ENCODE data around the gene CTSH. TPM values are rescaled to one million over a fixed set of nuclear protein-coding genes. Genes with fewer than 3 reads are reported as not detected.

The CTSH gene
- total and polyA plus RNA-seq, 4 donors, result 23.2 to 103 (median 65.4) TPM

DNA sequence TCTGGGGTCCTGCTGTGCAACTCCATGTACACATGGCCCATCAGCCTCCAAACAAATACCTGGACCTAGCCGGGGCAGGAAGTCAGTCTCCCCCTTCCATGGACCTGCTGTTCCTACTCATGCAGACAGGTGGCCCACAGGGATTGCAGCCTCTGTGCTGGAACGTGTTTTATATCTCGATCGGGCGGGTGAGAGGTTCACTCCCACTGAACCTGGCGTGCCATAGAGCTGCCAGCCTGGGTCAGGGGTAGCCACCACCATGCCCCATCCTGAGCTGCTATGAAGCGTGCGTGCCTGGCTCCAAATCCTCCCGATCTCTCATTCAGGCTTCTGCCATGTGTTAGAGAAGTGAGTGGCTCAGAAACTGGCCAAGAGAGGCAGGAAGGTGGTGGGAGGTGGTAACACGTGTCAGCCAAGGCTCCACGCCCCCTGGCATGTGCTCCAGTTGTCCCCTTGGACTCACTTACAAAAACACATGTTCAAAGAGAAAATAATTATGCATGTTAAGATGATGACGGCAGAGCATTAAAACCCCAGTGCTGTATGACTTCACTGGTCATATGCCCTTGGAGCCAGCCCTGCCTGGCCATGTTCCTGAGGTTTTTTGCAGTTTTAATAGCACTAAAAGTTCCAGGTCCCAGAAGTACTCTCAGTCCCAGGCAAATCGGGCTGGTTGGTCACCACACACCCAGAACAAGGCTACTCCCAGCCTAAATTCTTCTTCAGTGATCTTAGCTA is 30.6 kb downstream of the CTSH start:
- Histone ChIP-seq H3K4me1 (ENCODE audit: control insufficient read depth in 1 of 2, insufficient read depth in 2 of 2, low read length in 2 of 2) (peaks cover 0 to 4% of the 10 kb centered on the region in 2 donors), H3K27me3 (ENCODE audit: control insufficient read depth in 1 of 2, insufficient read depth in 2 of 2, low read length in 1 of 2) (no peaks in the 10 kb centered on the region), H3K4me3 (ENCODE audit: low read length in 2 of 2) (no peak overlapping the region), H3K9me3 (ENCODE audit: control insufficient read depth, low read length) (no peaks in the 10 kb centered on the region), H3K27ac (ENCODE audit: low read depth in 1 of 2, low read length in 2 of 2) (peak overlapping the region in 1 of 2 donors; percentile 72), H3K36me3 (ENCODE audit: control insufficient read depth in 1 of 2, insufficient read depth in 2 of 2, low read length in 1 of 2) (peaks cover 0 to 2% of the 10 kb centered on the region in 2 donors)
- ATAC-seq (ENCODE audit: low FRiP score), result peak; percentile 84
- 12% methylated on average over 13 of the region's 13 CpGs for WGBS, 2 donors
- DNase-seq, result peak; percentile 70 to 90
- intact Hi-C loops (cut with DNase I), result loop anchor here (5.0 kb wide), 2 partner anchors 63 to 68 kb away; no protein-coding TSS in a partner anchor

DNA sequence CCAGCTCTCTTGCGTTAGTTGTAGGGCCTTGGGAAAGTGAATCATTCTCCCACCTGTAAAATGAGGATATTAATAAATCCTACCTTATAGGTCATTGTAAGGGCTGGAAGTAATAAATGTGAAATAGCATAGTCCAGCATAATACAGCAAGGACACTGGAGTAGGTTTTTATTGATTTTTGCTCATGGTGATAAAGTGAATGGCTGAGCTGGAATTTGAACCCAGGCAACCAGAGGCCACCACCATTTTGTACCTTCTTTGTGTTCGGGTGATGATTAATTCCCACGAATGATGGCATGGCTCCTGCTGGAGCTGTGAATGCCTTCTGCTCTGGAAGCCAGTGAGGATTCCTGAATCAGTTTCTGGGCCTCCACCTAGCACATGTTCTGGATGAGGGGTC is 31.8 kb downstream of the CTSH start:
- peak overlapping the region in 1 of 2 donors; percentile 20 for H3K27ac ChIP-seq (ENCODE audit: low read depth in 1 of 2, low read length in 2 of 2)

DNA sequence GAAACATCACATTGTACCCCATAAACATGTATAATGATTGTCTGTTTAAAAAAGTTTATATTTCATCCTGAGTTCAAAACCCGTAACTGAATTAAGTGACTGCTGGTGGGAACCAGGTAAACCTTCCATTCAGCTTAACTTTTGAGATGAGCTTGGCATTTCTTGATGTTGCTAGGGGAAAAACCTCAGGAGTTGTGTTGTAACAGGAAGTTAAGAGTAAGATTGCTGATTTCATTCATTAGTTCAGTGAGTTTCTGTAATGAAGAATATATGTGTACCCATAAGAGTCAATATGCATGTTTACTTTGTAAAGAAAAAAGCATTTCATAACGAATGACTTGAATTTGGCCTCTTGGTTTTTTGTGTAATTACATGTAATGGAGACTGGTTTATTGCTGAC is 32.5 kb downstream of the CTSH start:
- no peak overlapping the region for H3K27ac ChIP-seq (ENCODE audit: low read depth in 1 of 2, low read length in 2 of 2)
- H3K36me3 ChIP-seq (ENCODE audit: control insufficient read depth in 1 of 2, insufficient read depth in 2 of 2, low read length in 1 of 2), result peaks cover 4% of the 10 kb centered on the region in 2 donors
- no peaks in the 10 kb centered on the region for H3K9me3 ChIP-seq (ENCODE audit: control insufficient read depth, low read length)
- 74 to 75% methylated on average over 2 of the region's 2 CpGs for WGBS, 2 donors
- no peaks in the 10 kb centered on the region for H3K27me3 ChIP-seq (ENCODE audit: control insufficient read depth in 1 of 2, insufficient read depth in 2 of 2, low read length in 1 of 2)
- intact Hi-C loops (cut with DNase I), result loop anchor here (5.0 kb wide), 2 partner anchors 65 to 70 kb away; no protein-coding TSS in a partner anchor
- H3K4me3 ChIP-seq (ENCODE audit: low read length in 2 of 2), result no peak overlapping the region
- DNase-seq (no peak), ATAC-seq (ENCODE audit: low FRiP score) (no peak)
- H3K4me1 ChIP-seq (ENCODE audit: control insufficient read depth in 1 of 2, insufficient read depth in 2 of 2, low read length in 2 of 2), result peaks cover 0 to 4% of the 10 kb centered on the region in 2 donors

More for the DNA sequence above, 31.8 kb downstream of the CTSH start:
- ATAC-seq (ENCODE audit: low FRiP score), result no peak
- no peak for DNase-seq
- Histone ChIP-seq H3K4me1 (ENCODE audit: control insufficient read depth in 1 of 2, insufficient read depth in 2 of 2, low read length in 2 of 2) (peaks cover 0 to 4% of the 10 kb centered on the region in 2 donors), H3K9me3 (ENCODE audit: control insufficient read depth, low read length) (no peaks in the 10 kb centered on the region), H3K36me3 (ENCODE audit: control insufficient read depth in 1 of 2, insufficient read depth in 2 of 2, low read length in 1 of 2) (peaks cover 3 to 4% of the 10 kb centered on the region in 2 donors), H3K27me3 (ENCODE audit: control insufficient read depth in 1 of 2, insufficient read depth in 2 of 2, low read length in 1 of 2) (no peaks in the 10 kb centered on the region), H3K4me3 (ENCODE audit: low read length in 2 of 2) (no peak overlapping the region)
- WGBS, 2 donors, result 68 to 69% methylated on average over 3 of the region's 3 CpGs
- intact Hi-C loops (cut with DNase I), result loop anchor here (5.0 kb wide), 2 partner anchors 64 to 69 kb away; no protein-coding TSS in a partner anchor

- Histone ChIP-seq H3K9me3 (ENCODE audit: control insufficient read depth, low read length) (no peaks in the 10 kb centered on the region), H3K27me3 (ENCODE audit: control insufficient read depth in 1 of 2, insufficient read depth in 2 of 2, low read length in 1 of 2) (no peaks in the 10 kb centered on the region), H3K27ac (ENCODE audit: low read depth in 1 of 2, low read length in 2 of 2) (no peak overlapping the region), H3K4me3 (ENCODE audit: low read length in 2 of 2) (no peak overlapping the region), H3K36me3 (ENCODE audit: control insufficient read depth in 1 of 2, insufficient read depth in 2 of 2, low read length in 1 of 2) (peaks cover 4% of the 10 kb centered on the region in 2 donors), H3K4me1 (ENCODE audit: control insufficient read depth in 1 of 2, insufficient read depth in 2 of 2, low read length in 2 of 2) (peaks cover 0 to 7% of the 10 kb centered on the region in 2 donors)
- WGBS, 2 donors, result 66 to 68% methylated on average over 7 of the region's 7 CpGs
- intact Hi-C loops (cut with DNase I), result loop anchor here (2.0 to 5.0 kb wide), 3 partner anchors 67 to 275 kb away; no protein-coding TSS in a partner anchor
- no peak for ATAC-seq (ENCODE audit: low FRiP score)
- DNase-seq, result no peak
Observed at GRCh38 chr15:78910271-78910670, 34.6 kb downstream of the CTSH start.

DNA sequence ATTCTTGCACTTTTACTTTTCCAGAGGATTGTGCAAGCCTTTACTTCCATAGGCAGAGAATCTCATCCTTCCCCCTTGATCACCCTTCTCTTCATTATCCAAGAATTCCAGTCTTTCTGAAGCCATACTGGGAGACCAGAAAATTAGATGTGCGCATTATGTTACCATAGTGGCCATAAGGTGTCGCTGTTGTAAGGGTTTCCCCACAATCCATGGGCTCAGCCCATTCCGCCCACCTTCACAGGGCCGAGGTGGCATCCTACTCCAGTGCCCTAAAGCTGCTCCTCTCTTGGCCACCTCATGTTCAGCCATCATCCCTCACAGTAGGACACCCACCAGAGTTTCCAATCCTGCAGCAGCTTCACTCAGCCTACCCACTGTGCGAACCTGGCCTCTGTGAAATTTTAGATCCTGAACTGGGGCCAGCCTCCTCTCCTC is 35.0 kb downstream of the CTSH start:
- Histone ChIP-seq H3K9me3 (ENCODE audit: control insufficient read depth, low read length) (no peaks in the 10 kb centered on the region), H3K36me3 (ENCODE audit: control insufficient read depth in 1 of 2, insufficient read depth in 2 of 2, low read length in 1 of 2) (peaks cover 4% of the 10 kb centered on the region in 2 donors), H3K27ac (ENCODE audit: low read depth in 1 of 2, low read length in 2 of 2) (no peak overlapping the region), H3K4me1 (ENCODE audit: control insufficient read depth in 1 of 2, insufficient read depth in 2 of 2, low read length in 2 of 2) (peaks cover 0 to 5% of the 10 kb centered on the region in 2 donors), H3K27me3 (ENCODE audit: control insufficient read depth in 1 of 2, insufficient read depth in 2 of 2, low read length in 1 of 2) (no peaks in the 10 kb centered on the region), H3K4me3 (ENCODE audit: low read length in 2 of 2) (no peak overlapping the region)
- intact Hi-C loops (cut with DNase I), result loop anchor here (2.0 to 10.0 kb wide), 4 partner anchors 67 to 275 kb away; no protein-coding TSS in a partner anchor
- DNase-seq, result no peak
- WGBS, 2 donors, result 37 to 44% methylated on average over 5 of the region's 5 CpGs
- peak; percentile 53 for ATAC-seq (ENCODE audit: low FRiP score)

DNA sequence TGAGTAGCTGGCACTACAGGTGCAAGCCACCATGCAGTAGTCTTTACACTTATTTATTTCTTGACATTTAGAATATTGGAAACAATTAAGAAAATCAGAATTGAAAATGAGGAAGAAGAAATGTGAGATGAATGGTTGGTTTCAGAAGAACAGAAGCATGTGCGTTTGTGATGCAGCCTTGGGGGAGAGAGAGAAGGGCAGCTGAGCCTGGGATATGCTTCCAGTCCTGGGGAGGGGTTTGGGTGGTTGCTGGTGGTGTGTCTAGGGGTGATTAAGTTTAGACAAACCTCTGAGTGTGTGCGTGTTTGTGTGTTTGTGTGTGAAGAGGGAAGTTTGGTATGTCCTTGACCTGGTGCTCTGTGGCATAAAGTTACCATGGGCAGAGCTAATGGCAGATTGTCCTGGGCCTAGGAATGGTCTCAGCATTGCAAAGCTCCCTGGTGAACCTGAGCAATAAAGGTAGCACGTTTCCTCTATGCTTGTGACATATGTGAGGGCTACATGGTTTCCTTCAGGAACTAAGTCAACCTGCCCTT is 35.6 kb downstream of the CTSH start:
- intact Hi-C loops (cut with DNase I), result loop anchor here in 1 of 2 donors (10.0 kb wide), 1 partner anchor 276 kb away; no protein-coding TSS in a partner anchor
- Histone ChIP-seq H3K27ac (ENCODE audit: low read depth in 1 of 2, low read length in 2 of 2) (no peak overlapping the region), H3K27me3 (ENCODE audit: control insufficient read depth in 1 of 2, insufficient read depth in 2 of 2, low read length in 1 of 2) (no peaks in the 10 kb centered on the region), H3K4me1 (ENCODE audit: control insufficient read depth in 1 of 2, insufficient read depth in 2 of 2, low read length in 2 of 2) (peaks cover 0 to 5% of the 10 kb centered on the region in 2 donors), H3K36me3 (ENCODE audit: control insufficient read depth in 1 of 2, insufficient read depth in 2 of 2, low read length in 1 of 2) (peaks cover 4 to 6% of the 10 kb centered on the region in 2 donors), H3K4me3 (ENCODE audit: low read length in 2 of 2) (no peak overlapping the region), H3K9me3 (ENCODE audit: control insufficient read depth, low read length) (no peaks in the 10 kb centered on the region)
- DNase-seq (no peak), ATAC-seq (ENCODE audit: low FRiP score) (no peak)
- 59 to 68% methylated on average over 3 of the region's 3 CpGs for WGBS, 2 donors

DNA sequence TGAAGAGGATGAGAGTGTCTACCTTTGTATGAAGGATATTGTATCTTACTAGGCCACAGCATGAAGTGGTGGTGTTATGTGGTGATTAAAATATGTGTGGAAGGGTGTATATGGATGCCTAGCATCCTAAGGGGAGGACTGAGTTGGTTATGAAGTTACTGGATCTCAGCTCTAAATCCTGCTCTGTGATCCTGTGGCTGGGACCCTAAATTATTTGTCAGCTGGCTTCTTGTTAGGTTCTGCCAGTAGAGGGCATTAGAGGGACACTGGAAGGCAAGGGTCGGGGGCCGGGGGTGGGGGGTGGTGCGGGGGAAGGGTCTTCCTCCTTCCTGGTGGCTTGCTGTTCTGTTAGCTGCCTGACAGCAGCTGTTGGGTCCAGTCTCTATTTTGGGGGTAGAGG is 37.3 kb downstream of the CTSH start:
- H3K9me3 ChIP-seq (ENCODE audit: control insufficient read depth, low read length), result no peaks in the 10 kb centered on the region
- no peaks in the 10 kb centered on the region for H3K27me3 ChIP-seq (ENCODE audit: control insufficient read depth in 1 of 2, insufficient read depth in 2 of 2, low read length in 1 of 2)
- peaks cover 0 to 3% of the 10 kb centered on the region in 2 donors for H3K4me1 ChIP-seq (ENCODE audit: control insufficient read depth in 1 of 2, insufficient read depth in 2 of 2, low read length in 2 of 2)
- 29 to 35% methylated on average over 2 to 3 of the region's 3 CpGs for WGBS, 2 donors
- H3K27ac ChIP-seq (ENCODE audit: low read depth in 1 of 2, low read length in 2 of 2), result no peak overlapping the region
- H3K36me3 ChIP-seq (ENCODE audit: control insufficient read depth in 1 of 2, insufficient read depth in 2 of 2, low read length in 1 of 2), result peaks cover 4 to 6% of the 10 kb centered on the region in 2 donors
- intact Hi-C loops (cut with DNase I), result loop anchor here in 1 of 2 donors (10.0 kb wide), 1 partner anchor 277 kb away; no protein-coding TSS in a partner anchor
- no peak overlapping the region for H3K4me3 ChIP-seq (ENCODE audit: low read length in 2 of 2)
- ATAC-seq (ENCODE audit: low FRiP score), result no peak
- DNase-seq, result no peak

DNA sequence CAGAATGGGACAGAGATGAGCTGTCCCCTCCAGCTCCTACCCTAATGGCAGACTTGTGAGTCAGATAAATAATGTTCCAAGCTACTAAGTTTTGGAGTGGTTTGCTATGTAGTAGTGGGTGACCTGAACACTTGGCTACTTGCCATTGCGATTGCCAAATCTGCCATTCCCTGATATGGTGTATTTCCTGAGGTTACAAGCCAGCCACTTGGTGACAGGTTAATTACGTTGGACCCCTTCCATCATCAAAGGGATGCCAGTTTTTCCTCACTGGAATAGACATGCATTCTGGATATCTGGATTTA is 38.6 kb downstream of the CTSH start:
- intact Hi-C loops (cut with DNase I), result loop anchor here in 1 of 2 donors (10.0 kb wide), 1 partner anchor 279 kb away; no protein-coding TSS in a partner anchor
- Histone ChIP-seq H3K4me1 (ENCODE audit: control insufficient read depth in 1 of 2, insufficient read depth in 2 of 2, low read length in 2 of 2) (peaks cover 0 to 3% of the 10 kb centered on the region in 2 donors), H3K27ac (ENCODE audit: low read depth in 1 of 2, low read length in 2 of 2) (peak overlapping the region; percentile 18 to 66), H3K27me3 (ENCODE audit: control insufficient read depth in 1 of 2, insufficient read depth in 2 of 2, low read length in 1 of 2) (no peaks in the 10 kb centered on the region), H3K4me3 (ENCODE audit: low read length in 2 of 2) (no peak overlapping the region), H3K9me3 (ENCODE audit: control insufficient read depth, low read length) (no peaks in the 10 kb centered on the region), H3K36me3 (ENCODE audit: control insufficient read depth in 1 of 2, insufficient read depth in 2 of 2, low read length in 1 of 2) (peaks cover 4% of the 10 kb centered on the region in 2 donors)
- WGBS, 2 donors, result 14 to 18% methylated on average over 2 of the region's 2 CpGs
- DNase-seq (peak in 1 of 2 donors; percentile 71), ATAC-seq (ENCODE audit: low FRiP score) (peak; percentile 65)
